AG04449 (cell line): ENCODE data around the gene RAB6B.

Experiments
- CTCF ChIA-PET: fragments of 350-600 bp; formaldehyde crosslinking; extraction: SDS; loops from one replicate; lab custom pipeline; 2021; ENCODE audit warnings: antibody characterized with exemption; lab: Yijun Ruan, JAX
- POLR2A ChIA-PET: fragments of 400-600, 350-600 bp; formaldehyde crosslinking; extraction: SDS; loops from one replicate; lab custom pipeline; 2020; ENCODE audit warnings: antibody characterized with exemption, inconsistent platforms; lab: Yijun Ruan, JAX
- DNase-seq: peaks from one replicate; pipeline ENCODE4 v3.0.0-alpha.2; 2010; ENCODE audit warnings: low read depth, low spot score
- H3K4me3 ChIP-seq: 2 replicates; pipeline ENCODE4 v1.5.1; 2011; ENCODE audit warnings: low read depth, mild to moderate bottlenecking, control low read depth, low read length
- CTCF ChIP-seq: IDR thresholded peaks from one replicate; pipeline ENCODE4 v1.5.1; 2011; ENCODE audit warnings: mild to moderate bottlenecking, moderate library complexity, low read length, control low read depth, inconsistent platforms; ENCODE audit not compliant: insufficient read depth; ENCODE audit errors: missing control alignments

RAB6B gene

GRCh38 chr3:133779626-133780203, 116.0 kb downstream of the RAB6B start:
- ChIA-PET CTCF (no interaction called here), POLR2A (no interaction called here)
- no peak overlapping the region for H3K4me3 ChIP-seq
- no peak for DNase-seq
- TF ChIP-seq CTCF: no peak

GRCh38 chr3:133777807-133778568, 117.7 kb downstream of the RAB6B start:
- no peak for TF ChIP-seq CTCF
- POLR2A ChIA-PET: no interaction called here
- no peak overlapping the region for H3K4me3 ChIP-seq
- DNase-seq: no peak
- CTCF ChIA-PET: no interaction called here

GRCh38 chr3:133776794-133777438, 118.8 kb downstream of the RAB6B start:
- no peak for DNase-seq
- no peak overlapping the region for H3K4me3 ChIP-seq
- TF ChIP-seq CTCF: no peak
- POLR2A ChIA-PET: no interaction called here
- CTCF ChIA-PET: no interaction called here

- POLR2A ChIA-PET: no interaction called here
- DNase-seq: no peak
- no peak overlapping the region for H3K4me3 ChIP-seq
- CTCF ChIA-PET: no interaction called here
- no peak for TF ChIP-seq CTCF
Measured at GRCh38 chr3:133775835-133776234, 119.8 kb downstream of the RAB6B start.

GRCh38 chr3:133775309-133775708, 120.4 kb downstream of the RAB6B start:
- ChIA-PET CTCF (no interaction called here), POLR2A (no interaction called here)
- TF ChIP-seq CTCF: no peak
- no peak overlapping the region for H3K4me3 ChIP-seq
- no peak for DNase-seq
